ENCODE data around the gene RPL10A.

Gene RPL10A

GRCh38 chr6:35474942-35475570 is 6.9 kb downstream of the RPL10A start:
- peaks cover 27% of the 10 kb centered on the region for H3K4me1 Mint-ChIP-seq (ENCODE audit: low read depth)
- H3K27me3 Mint-ChIP-seq = peaks cover 8% of the 10 kb centered on the region
- no peaks in the 10 kb centered on the region for H3K9me3 Mint-ChIP-seq
- H3K27ac Mint-ChIP-seq = no peak overlapping the region
- peaks cover 48% of the 10 kb centered on the region for H3K36me3 Mint-ChIP-seq (ENCODE audit: low read depth)
- intact Hi-C loops (cut with micrococcal nuclease) = no loop called here
- H3K4me3 Mint-ChIP-seq = no peak overlapping the region

DNA sequence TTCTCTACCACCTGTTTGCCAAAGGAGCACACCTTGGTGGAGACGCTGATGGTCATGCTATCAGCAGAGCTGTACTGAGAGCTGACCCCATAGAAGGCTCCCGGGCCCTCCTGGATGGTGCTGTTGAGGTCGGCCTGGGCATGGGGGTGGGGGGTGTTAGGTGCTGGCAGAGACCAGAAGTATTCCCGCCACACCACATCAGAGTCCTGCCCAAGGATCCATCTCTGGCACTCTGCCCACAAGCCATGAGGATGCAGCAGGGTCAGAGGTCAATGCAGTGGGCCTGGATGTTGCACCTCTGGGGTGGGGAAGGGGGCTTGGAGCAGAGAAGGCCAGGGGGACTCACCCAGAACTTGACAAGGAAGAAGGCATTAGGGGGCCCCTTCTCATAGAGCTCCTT is 7.4 kb downstream of the RPL10A start:
- intact Hi-C loops (cut with micrococcal nuclease) = no loop called here
- H3K4me1 Mint-ChIP-seq (ENCODE audit: low read depth) = peaks cover 22% of the 10 kb centered on the region
- peaks cover 43% of the 10 kb centered on the region for H3K36me3 Mint-ChIP-seq (ENCODE audit: low read depth)
- peaks cover 8% of the 10 kb centered on the region for H3K27me3 Mint-ChIP-seq
- H3K4me3 Mint-ChIP-seq = no peak overlapping the region
- no peaks in the 10 kb centered on the region for H3K9me3 Mint-ChIP-seq
- H3K27ac Mint-ChIP-seq = no peak overlapping the region

- H3K27me3 Mint-ChIP-seq = peaks cover 10% of the 10 kb centered on the region
- H3K4me1 Mint-ChIP-seq (ENCODE audit: low read depth) = peaks cover 18% of the 10 kb centered on the region
- intact Hi-C loops (cut with micrococcal nuclease) = no loop called here
- no peak overlapping the region for H3K27ac Mint-ChIP-seq
- H3K36me3 Mint-ChIP-seq (ENCODE audit: low read depth) = peaks cover 38% of the 10 kb centered on the region
- no peaks in the 10 kb centered on the region for H3K9me3 Mint-ChIP-seq
- no peak overlapping the region for H3K4me3 Mint-ChIP-seq
These were observed 7.8 kb downstream of the RPL10A start for GRCh38 chr6:35476004-35476403.

DNA sequence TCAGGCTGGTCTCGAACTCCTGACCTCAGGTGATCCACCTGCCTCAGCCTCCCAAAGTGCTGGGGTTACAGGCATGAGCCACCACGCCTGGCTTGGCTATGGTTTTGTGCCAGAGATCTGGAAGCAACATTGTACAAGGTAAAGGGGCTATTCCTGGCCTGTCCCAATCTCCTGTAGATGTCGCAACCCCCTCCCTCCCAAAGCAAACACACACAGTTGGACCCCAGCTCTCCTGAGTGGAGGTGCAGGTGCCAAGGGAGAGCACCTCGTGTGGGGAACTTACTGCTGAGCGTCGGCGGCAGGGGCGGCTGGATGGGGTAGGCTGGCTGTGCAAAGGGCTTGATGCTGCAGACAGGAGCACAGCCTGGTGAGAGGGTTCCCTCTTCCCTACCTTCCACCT is 8.8 kb downstream of the RPL10A start:
- no peak overlapping the region for H3K27ac Mint-ChIP-seq
- H3K36me3 Mint-ChIP-seq (ENCODE audit: low read depth) = peaks cover 28% of the 10 kb centered on the region
- peaks cover 13% of the 10 kb centered on the region for H3K27me3 Mint-ChIP-seq
- H3K9me3 Mint-ChIP-seq = no peaks in the 10 kb centered on the region
- H3K4me1 Mint-ChIP-seq (ENCODE audit: low read depth) = peaks cover 15% of the 10 kb centered on the region
- intact Hi-C loops (cut with micrococcal nuclease) = no loop called here
- no peak overlapping the region for H3K4me3 Mint-ChIP-seq

- Mint-ChIP-seq H3K4me3 (no peak overlapping the region), H3K4me1 (ENCODE audit: low read depth) (peaks cover 15% of the 10 kb centered on the region), H3K27me3 (peaks cover 13% of the 10 kb centered on the region), H3K9me3 (no peaks in the 10 kb centered on the region), H3K27ac (no peak overlapping the region), H3K36me3 (ENCODE audit: low read depth) (peaks cover 22% of the 10 kb centered on the region)
- intact Hi-C loops (cut with micrococcal nuclease) = no loop called here
These were observed 9.5 kb downstream of the RPL10A start for GRCh38 chr6:35477551-35478179.

GRCh38 chr6:35478259-35478658 is 10.1 kb downstream of the RPL10A start:
- intact Hi-C loops (cut with micrococcal nuclease) = no loop called here
- Mint-ChIP-seq H3K36me3 (ENCODE audit: low read depth) (peaks cover 16% of the 10 kb centered on the region), H3K9me3 (no peaks in the 10 kb centered on the region)

DNA sequence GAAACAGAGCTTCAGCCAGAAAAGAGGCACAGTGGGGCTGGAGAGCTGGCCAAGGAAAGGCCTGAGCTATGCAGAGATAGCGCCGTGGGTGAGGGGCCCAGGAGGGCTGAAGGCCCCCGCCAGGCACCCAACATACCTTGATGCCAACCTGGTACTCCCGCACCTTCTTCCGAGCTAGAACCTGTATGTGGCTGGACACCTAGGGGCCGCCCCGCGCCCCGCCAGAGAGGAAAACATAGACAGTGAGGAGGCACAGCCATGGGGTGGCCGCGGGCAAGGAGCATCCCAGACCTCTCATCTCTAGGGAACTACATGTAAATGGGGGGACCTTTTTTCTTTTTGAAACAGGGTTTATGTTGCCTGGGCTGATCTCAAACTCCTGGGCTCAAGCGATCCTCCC is 12.0 kb downstream of the RPL10A start:
- H3K36me3 Mint-ChIP-seq (ENCODE audit: low read depth) = peaks cover 4% of the 10 kb centered on the region

More at GRCh38 chr6:35478259-35478658, 10.1 kb downstream of the RPL10A start:
- H3K4me3 Mint-ChIP-seq = no peak overlapping the region
- H3K27me3 Mint-ChIP-seq = peaks cover 14% of the 10 kb centered on the region
- H3K4me1 Mint-ChIP-seq (ENCODE audit: low read depth) = peaks cover 15% of the 10 kb centered on the region
- H3K27ac Mint-ChIP-seq = no peak overlapping the region

GRCh38 chr6:35481226-35481625 is 13.0 kb downstream of the RPL10A start:
- intact Hi-C loops (cut with micrococcal nuclease) = no loop called here

More for the DNA sequence above, 12.0 kb downstream of the RPL10A start:
- intact Hi-C loops (cut with micrococcal nuclease) = no loop called here
- peaks cover 29% of the 10 kb centered on the region for H3K4me1 Mint-ChIP-seq (ENCODE audit: low read depth)
- H3K27me3 Mint-ChIP-seq = peaks cover 21% of the 10 kb centered on the region
- H3K27ac Mint-ChIP-seq = no peak overlapping the region
- H3K9me3 Mint-ChIP-seq = no peaks in the 10 kb centered on the region
- H3K4me3 Mint-ChIP-seq = no peak overlapping the region

DNA sequence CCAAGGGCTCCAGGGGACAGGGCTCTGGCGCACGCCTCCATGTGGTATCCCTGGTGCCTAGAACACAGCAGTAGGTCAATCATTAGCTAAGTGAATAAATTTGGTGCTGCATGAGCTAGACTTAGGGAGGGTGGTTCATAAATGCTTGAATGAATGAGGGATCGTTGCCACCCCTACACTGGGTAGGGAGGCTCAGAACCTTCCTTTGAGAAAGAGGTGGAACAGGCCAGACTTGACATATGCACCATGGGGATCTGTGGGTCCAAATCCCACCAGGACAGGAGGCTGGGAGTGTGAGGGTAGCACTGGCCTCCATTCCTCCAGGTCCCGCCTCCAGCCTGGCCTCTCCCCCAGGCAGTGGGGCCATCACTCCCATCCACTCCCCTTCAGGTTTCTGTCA is 14.9 kb downstream of the RPL10A start:
- Mint-ChIP-seq H3K4me3 (no peak overlapping the region), H3K27me3 (peaks cover 22% of the 10 kb centered on the region), H3K27ac (no peak overlapping the region), H3K4me1 (ENCODE audit: low read depth) (peaks cover 23% of the 10 kb centered on the region), H3K36me3 (ENCODE audit: low read depth) (no peaks in the 10 kb centered on the region), H3K9me3 (no peaks in the 10 kb centered on the region)
- intact Hi-C loops (cut with micrococcal nuclease) = no loop called here

More at GRCh38 chr6:35481226-35481625, 13.0 kb downstream of the RPL10A start:
- H3K4me1 Mint-ChIP-seq (ENCODE audit: low read depth) = peaks cover 22% of the 10 kb centered on the region
- no peak overlapping the region for H3K27ac Mint-ChIP-seq
- no peaks in the 10 kb centered on the region for H3K36me3 Mint-ChIP-seq (ENCODE audit: low read depth)
- H3K27me3 Mint-ChIP-seq = peaks cover 23% of the 10 kb centered on the region
- H3K9me3 Mint-ChIP-seq = no peaks in the 10 kb centered on the region
- no peak overlapping the region for H3K4me3 Mint-ChIP-seq

DNA sequence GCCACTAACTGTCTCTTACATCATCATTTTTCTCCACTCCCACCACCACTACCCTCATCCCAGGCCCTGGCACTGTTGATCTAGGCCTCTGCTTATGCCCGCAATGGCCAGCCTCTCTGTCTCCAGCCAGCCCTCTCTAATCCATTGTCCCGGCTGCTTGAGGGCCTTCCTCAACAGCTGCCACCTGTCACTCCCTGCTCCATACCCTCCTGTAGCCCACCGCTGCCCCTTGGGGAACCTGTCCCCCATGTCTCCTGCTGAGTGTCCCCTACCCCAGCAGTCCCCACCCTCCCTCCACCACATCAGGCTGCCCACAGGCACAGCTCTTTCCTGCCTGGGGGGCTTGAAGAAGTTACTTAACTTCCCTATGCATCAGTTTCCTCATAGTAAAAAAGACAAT is 15.3 kb downstream of the RPL10A start:
- Mint-ChIP-seq H3K36me3 (ENCODE audit: low read depth) (no peaks in the 10 kb centered on the region), H3K27me3 (peaks cover 24% of the 10 kb centered on the region), H3K4me3 (no peak overlapping the region), H3K27ac (no peak overlapping the region), H3K9me3 (no peaks in the 10 kb centered on the region), H3K4me1 (ENCODE audit: low read depth) (peaks cover 27% of the 10 kb centered on the region)
- intact Hi-C loops (cut with micrococcal nuclease) = no loop called here

DNA sequence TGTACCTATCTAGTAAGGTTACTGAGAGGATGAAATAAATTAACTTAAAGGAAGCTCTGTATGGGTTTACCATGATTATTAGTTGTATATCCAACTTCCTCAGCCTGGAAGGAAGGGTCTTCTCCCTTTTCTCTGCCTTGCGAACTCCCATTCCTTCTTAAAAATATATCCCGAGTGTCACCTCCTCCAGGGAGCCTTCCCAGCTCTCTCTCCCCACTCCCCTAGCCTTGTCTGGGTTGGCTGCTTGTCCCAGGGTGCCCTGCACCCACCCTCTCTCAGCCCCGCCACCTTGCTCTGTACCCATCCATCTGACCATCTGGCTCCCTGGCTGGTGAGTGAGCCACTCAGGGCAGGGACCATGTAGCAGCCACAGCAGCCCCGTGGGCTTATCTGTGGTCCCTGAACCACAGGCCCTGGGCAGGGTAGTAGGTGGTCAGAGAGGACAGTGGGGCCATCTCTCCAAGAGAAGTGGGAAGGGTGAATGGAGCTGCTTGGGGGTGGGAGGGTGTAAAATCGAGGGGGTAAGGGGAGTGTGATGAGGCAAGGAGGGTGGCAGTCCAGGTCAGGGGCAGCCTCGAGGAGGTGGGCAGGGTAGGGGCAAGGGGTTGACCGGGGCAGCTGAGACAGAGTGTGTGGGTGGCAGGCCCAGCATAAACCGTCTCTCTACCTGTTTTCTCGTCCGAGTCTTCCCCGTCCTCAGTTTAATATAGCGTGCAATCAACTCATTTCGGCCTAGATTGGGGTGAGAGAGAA is 15.9 kb downstream of the RPL10A start:
- Mint-ChIP-seq H3K4me1 (ENCODE audit: low read depth) (peaks cover 27% of the 10 kb centered on the region), H3K27ac (peak overlapping the region; percentile 4), H3K4me3 (no peak overlapping the region), H3K27me3 (peaks cover 24% of the 10 kb centered on the region), H3K36me3 (ENCODE audit: low read depth) (no peaks in the 10 kb centered on the region), H3K9me3 (no peaks in the 10 kb centered on the region)
- intact Hi-C loops (cut with micrococcal nuclease) = no loop called here

- intact Hi-C loops (cut with micrococcal nuclease) = no loop called here
- Mint-ChIP-seq H3K36me3 (ENCODE audit: low read depth) (no peaks in the 10 kb centered on the region), H3K4me3 (no peak overlapping the region), H3K4me1 (ENCODE audit: low read depth) (peaks cover 27% of the 10 kb centered on the region), H3K27ac (peak overlapping the region; percentile 4), H3K9me3 (no peaks in the 10 kb centered on the region), H3K27me3 (peaks cover 20% of the 10 kb centered on the region)
These were observed 16.8 kb downstream of the RPL10A start for GRCh38 chr6:35484921-35485392.

- no peaks in the 10 kb centered on the region for H3K36me3 Mint-ChIP-seq (ENCODE audit: low read depth)
- intact Hi-C loops (cut with micrococcal nuclease) = no loop called here
- no peak overlapping the region for H3K4me3 Mint-ChIP-seq
- no peak overlapping the region for H3K27ac Mint-ChIP-seq
- H3K9me3 Mint-ChIP-seq = no peaks in the 10 kb centered on the region
- peaks cover 25% of the 10 kb centered on the region for H3K27me3 Mint-ChIP-seq
- peaks cover 27% of the 10 kb centered on the region for H3K4me1 Mint-ChIP-seq (ENCODE audit: low read depth)
These were observed 17.2 kb downstream of the RPL10A start for GRCh38 chr6:35485402-35485877.

All from dendritic cell treated with granulocyte-macrophage colony-stimulating factor and Interleukin-4, amounts not matched to agents 40 ng/mL and 50 ng/mL, for 4 days (primary cell).